OCI-LY3 (cell line): ENCODE measurements around the gene DDAH2.

Source experiments
- EZH2phosphoT487 ChIP-seq: fragments of 200-600 bp; shearing (Covaris generic); IDR thresholded peaks from 2 replicates; pipeline ENCODE4 v1.6.1; 2018; ENCODE audit warnings: antibody characterized with exemption, mixed run types, low read depth
- TF ChIP-seq, protein P1 (sequence below): fragments of 200-600, 300-600 bp; sonication (generic); IDR thresholded peaks from 2 replicates; pipeline ENCODE4 v1.5.1; 2014; ENCODE audit warnings: antibody characterized with exemption, low read length, low read depth

- TF ChIP-seq, protein P1, sequence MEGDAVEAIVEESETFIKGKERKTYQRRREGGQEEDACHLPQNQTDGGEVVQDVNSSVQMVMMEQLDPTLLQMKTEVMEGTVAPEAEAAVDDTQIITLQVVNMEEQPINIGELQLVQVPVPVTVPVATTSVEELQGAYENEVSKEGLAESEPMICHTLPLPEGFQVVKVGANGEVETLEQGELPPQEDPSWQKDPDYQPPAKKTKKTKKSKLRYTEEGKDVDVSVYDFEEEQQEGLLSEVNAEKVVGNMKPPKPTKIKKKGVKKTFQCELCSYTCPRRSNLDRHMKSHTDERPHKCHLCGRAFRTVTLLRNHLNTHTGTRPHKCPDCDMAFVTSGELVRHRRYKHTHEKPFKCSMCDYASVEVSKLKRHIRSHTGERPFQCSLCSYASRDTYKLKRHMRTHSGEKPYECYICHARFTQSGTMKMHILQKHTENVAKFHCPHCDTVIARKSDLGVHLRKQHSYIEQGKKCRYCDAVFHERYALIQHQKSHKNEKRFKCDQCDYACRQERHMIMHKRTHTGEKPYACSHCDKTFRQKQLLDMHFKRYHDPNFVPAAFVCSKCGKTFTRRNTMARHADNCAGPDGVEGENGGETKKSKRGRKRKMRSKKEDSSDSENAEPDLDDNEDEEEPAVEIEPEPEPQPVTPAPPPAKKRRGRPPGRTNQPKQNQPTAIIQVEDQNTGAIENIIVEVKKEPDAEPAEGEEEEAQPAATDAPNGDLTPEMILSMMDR: no peak
- TF ChIP-seq EZH2phosphoT487: no peak
These were observed 45.5 kb downstream of the DDAH2 start for GRCh38 chr6:31683591-31683990.
